Vagina (tissue), 2 donors: ENCODE data around the gene VSTM2B. TPM values are rescaled to one million over a fixed set of nuclear protein-coding genes. Genes with fewer than 3 reads are reported as not detected.

ENCODE experiments used
- DNase-seq, 2 donors: peaks; one replicate each; pipeline ENCODE4 v3.0.0-alpha.2; 2017; ENCODE audit errors: extremely low spot score in 2 of 2
- H3K27ac ChIP-seq: fragments of 200-600 bp; sonication (generic); one replicate; pipeline ENCODE4 v1.5.1; 2019
- H3K27me3 ChIP-seq: fragments of 200-600 bp; sonication (generic); one replicate; pipeline ENCODE4 v1.5.1; 2019
- H3K36me3 ChIP-seq, 2 donors: fragments of 200-600 bp; sonication (generic); one replicate each; pipeline ENCODE4 v1.5.1; 2017 to 2019
- H3K4me1 ChIP-seq: fragments of 200-600 bp; sonication (generic); one replicate; pipeline ENCODE4 v1.5.1; 2019
- H3K4me3 ChIP-seq, 2 donors: fragments of 200-600 bp; sonication (generic); 1 replicate in 1 of 2; 2 replicates in 1 of 2; pipeline ENCODE4 v1.5.1; 2016 to 2019
- H3K9me3 ChIP-seq: fragments of 200-600 bp; sonication (generic); one replicate; pipeline ENCODE4 v1.5.1; 2019
- CTCF ChIP-seq, 3 experiments: fragments of 450-650 bp in 2 of 3; fragments of 200-600 bp in 1 of 3; sonication (generic) in 1 of 3; IDR thresholded peaks; one replicate each; pipeline ENCODE4 v1.5.1; 2017 to 2019; ENCODE audit warnings: antibody characterized with exemption in 3 of 3, mild to moderate bottlenecking in 2 of 3, moderate library complexity in 2 of 3
- POLR2A ChIP-seq, 2 donors: fragments of 450-650 bp; IDR thresholded peaks; one replicate each; pipeline ENCODE4 v1.6.1; 2017; ENCODE audit warnings: antibody characterized with exemption in 2 of 2, mild to moderate bottlenecking in 2 of 2, moderate library complexity in 2 of 2
- POLR2AphosphoS5 ChIP-seq, 2 donors: sonication (generic); formaldehyde crosslinking; IDR thresholded peaks; one replicate each; pipeline ENCODE4 v1.9.0; 2017; ENCODE audit warnings: antibody characterized with exemption in 2 of 2, mild to moderate bottlenecking in 2 of 2, low read depth in 1 of 2; ENCODE audit not compliant: insufficient read depth in 1 of 2
- intact Hi-C: fragments of 100-400 bp; cut with DNase I; formaldehyde crosslinking; loops from one replicate; pipeline ENCODE4 v1.15.1; 2023
- total RNA-seq: library from RNA; depleted of rRNA; stranded (reverse); fragments of >200 nt; gene quantifications from one replicate; pipeline ENCODE4 v1.2.3, GENCODE V29; 2016

VSTM2B gene
- total RNA-seq, 1 donor from 2014 or later = 0.98 TPM

GRCh38 chr19:29509456-29509855 is 16.3 kb upstream of the VSTM2B start:
- Histone ChIP-seq H3K27ac (no peak overlapping the region), H3K4me1 (peaks cover 5% of the 10 kb centered on the region), H3K9me3 (no peaks in the 10 kb centered on the region), H3K36me3 (no peaks in the 10 kb centered on the region), H3K27me3 (no peaks in the 10 kb centered on the region), H3K4me3 (no peak overlapping the region)
- intact Hi-C loops = no loop called here
- DNase-seq = no peak
- TF ChIP-seq CTCF (IDR thresholded peaks at IDR 0.05) = no peak
- no peak for TF ChIP-seq POLR2AphosphoS5 (IDR thresholded peaks at IDR 0.05; ENCODE audit: insufficient read depth in 1 of 2, low read depth in 1 of 2)
- no peak for TF ChIP-seq POLR2A (IDR thresholded peaks at IDR 0.05)

GRCh38 chr19:29510701-29511265 is 15.0 kb upstream of the VSTM2B start:
- no peaks in the 10 kb centered on the region for H3K27me3 ChIP-seq
- TF ChIP-seq POLR2AphosphoS5 (IDR thresholded peaks at IDR 0.05; ENCODE audit: insufficient read depth in 1 of 2, low read depth in 1 of 2) (no peak), CTCF (IDR thresholded peaks at IDR 0.05) (no peak), POLR2A (IDR thresholded peaks at IDR 0.05) (no peak)
- intact Hi-C loops = no loop called here
- H3K9me3 ChIP-seq = no peaks in the 10 kb centered on the region
- H3K4me1 ChIP-seq = no peaks in the 10 kb centered on the region
- no peak overlapping the region for H3K27ac ChIP-seq
- H3K4me3 ChIP-seq = no peak overlapping the region
- H3K36me3 ChIP-seq = no peaks in the 10 kb centered on the region
- DNase-seq = no peak

GRCh38 chr19:29511768-29512167 is 14.0 kb upstream of the VSTM2B start:
- Histone ChIP-seq H3K4me1 (no peaks in the 10 kb centered on the region), H3K36me3 (no peaks in the 10 kb centered on the region), H3K4me3 (no peak overlapping the region), H3K27ac (no peak overlapping the region), H3K9me3 (no peaks in the 10 kb centered on the region), H3K27me3 (no peaks in the 10 kb centered on the region)
- intact Hi-C loops = no loop called here
- TF ChIP-seq POLR2AphosphoS5 (IDR thresholded peaks at IDR 0.05; ENCODE audit: insufficient read depth in 1 of 2, low read depth in 1 of 2) (no peak), CTCF (IDR thresholded peaks at IDR 0.05) (no peak), POLR2A (IDR thresholded peaks at IDR 0.05) (no peak)
- no peak for DNase-seq

- Histone ChIP-seq H3K9me3 (no peaks in the 10 kb centered on the region), H3K4me1 (no peaks in the 10 kb centered on the region), H3K36me3 (no peaks in the 10 kb centered on the region), H3K4me3 (no peak overlapping the region), H3K27ac (no peak overlapping the region), H3K27me3 (no peaks in the 10 kb centered on the region)
- DNase-seq = no peak
- no peak for TF ChIP-seq POLR2A (IDR thresholded peaks at IDR 0.05)
- no peak for TF ChIP-seq CTCF (IDR thresholded peaks at IDR 0.05)
- TF ChIP-seq POLR2AphosphoS5 (IDR thresholded peaks at IDR 0.05; ENCODE audit: insufficient read depth in 1 of 2, low read depth in 1 of 2) = no peak
- intact Hi-C loops = no loop called here
Observed at GRCh38 chr19:29512748-29513147, 13.0 kb upstream of the VSTM2B start.

- Histone ChIP-seq H3K4me1 (no peaks in the 10 kb centered on the region), H3K9me3 (no peaks in the 10 kb centered on the region), H3K27ac (no peak overlapping the region), H3K4me3 (no peak overlapping the region), H3K27me3 (no peaks in the 10 kb centered on the region), H3K36me3 (no peaks in the 10 kb centered on the region)
- no peak for TF ChIP-seq POLR2AphosphoS5 (IDR thresholded peaks at IDR 0.05; ENCODE audit: insufficient read depth in 1 of 2, low read depth in 1 of 2)
- TF ChIP-seq CTCF (IDR thresholded peaks at IDR 0.05) = no peak
- TF ChIP-seq POLR2A (IDR thresholded peaks at IDR 0.05) = no peak
- no peak for DNase-seq
- intact Hi-C loops = loop anchor here (5.0 kb wide), 1 partner anchor 782 kb away; no protein-coding TSS in a partner anchor
Observed at GRCh38 chr19:29514525-29515232, 11.1 kb upstream of the VSTM2B start.
